Rectal smooth muscle tissue (tissue), 1 donor: ENCODE results near the gene PACRG.

ENCODE experiments used
- H3K27ac ChIP-seq: one replicate; pipeline ENCODE4 v1.7.0; 2013; ENCODE audit warnings: low read depth, low read length, inconsistent platforms
- H3K27me3 ChIP-seq: one replicate; pipeline ENCODE4 v1.7.0; 2013; ENCODE audit warnings: low read length; ENCODE audit not compliant: control insufficient read depth, insufficient read depth
- H3K36me3 ChIP-seq: one replicate; pipeline ENCODE4 v1.7.0; 2013; ENCODE audit warnings: low read length; ENCODE audit not compliant: control insufficient read depth, insufficient read depth
- H3K4me1 ChIP-seq: one replicate; pipeline ENCODE4 v1.7.0; 2013; ENCODE audit warnings: low read length; ENCODE audit not compliant: control insufficient read depth, insufficient read depth
- H3K4me3 ChIP-seq: one replicate; pipeline ENCODE4 v1.7.0; 2013; ENCODE audit warnings: low read length
- H3K9ac ChIP-seq: one replicate; pipeline ENCODE4 v1.7.0; 2013; ENCODE audit warnings: low read length

The PACRG gene

GRCh38 chr6:163333038-163333437, 605.3 kb downstream of the PACRG start:
- Histone ChIP-seq H3K27me3 (peaks cover 2% of the 10 kb centered on the region), H3K9ac (no peak overlapping the region), H3K36me3 (no peaks in the 10 kb centered on the region), H3K4me3 (no peak overlapping the region), H3K4me1 (no peaks in the 10 kb centered on the region), H3K27ac (no peak overlapping the region)

- H3K27ac ChIP-seq, result no peak overlapping the region
- H3K36me3 ChIP-seq, result no peaks in the 10 kb centered on the region
- no peak overlapping the region for H3K9ac ChIP-seq
- H3K4me3 ChIP-seq, result no peak overlapping the region
- H3K4me1 ChIP-seq, result no peaks in the 10 kb centered on the region
- H3K27me3 ChIP-seq, result peaks cover 2% of the 10 kb centered on the region
Observed at GRCh38 chr6:163333701-163334663, 606.2 kb downstream of the PACRG start.

GRCh38 chr6:163335056-163335455, 607.3 kb downstream of the PACRG start:
- Histone ChIP-seq H3K27me3 (no peaks in the 10 kb centered on the region), H3K4me3 (no peak overlapping the region), H3K9ac (no peak overlapping the region), H3K36me3 (no peaks in the 10 kb centered on the region), H3K27ac (no peak overlapping the region), H3K4me1 (no peaks in the 10 kb centered on the region)

GRCh38 chr6:163335671-163336545, 608.1 kb downstream of the PACRG start:
- Histone ChIP-seq H3K4me3 (no peak overlapping the region), H3K9ac (no peak overlapping the region), H3K27ac (no peak overlapping the region), H3K4me1 (no peaks in the 10 kb centered on the region), H3K36me3 (no peaks in the 10 kb centered on the region), H3K27me3 (no peaks in the 10 kb centered on the region)

- no peak overlapping the region for H3K4me3 ChIP-seq
- H3K9ac ChIP-seq, result no peak overlapping the region
- no peaks in the 10 kb centered on the region for H3K4me1 ChIP-seq
- H3K27ac ChIP-seq, result no peak overlapping the region
- H3K27me3 ChIP-seq, result no peaks in the 10 kb centered on the region
- H3K36me3 ChIP-seq, result no peaks in the 10 kb centered on the region
Observed at GRCh38 chr6:163336961-163337360, 609.2 kb downstream of the PACRG start.

GRCh38 chr6:163337958-163338357, 610.2 kb downstream of the PACRG start:
- Histone ChIP-seq H3K27me3 (no peaks in the 10 kb centered on the region), H3K27ac (no peak overlapping the region), H3K4me1 (no peaks in the 10 kb centered on the region), H3K4me3 (no peak overlapping the region), H3K9ac (no peak overlapping the region), H3K36me3 (no peaks in the 10 kb centered on the region)

- Histone ChIP-seq H3K9ac (no peak overlapping the region), H3K36me3 (no peaks in the 10 kb centered on the region), H3K4me1 (no peaks in the 10 kb centered on the region), H3K27ac (no peak overlapping the region), H3K27me3 (no peaks in the 10 kb centered on the region), H3K4me3 (no peak overlapping the region)
Observed at GRCh38 chr6:163338671-163339405, 611.1 kb downstream of the PACRG start.

GRCh38 chr6:163339466-163339865, 611.7 kb downstream of the PACRG start:
- Histone ChIP-seq H3K27ac (peak overlapping the region; percentile 22), H3K27me3 (no peaks in the 10 kb centered on the region), H3K9ac (no peak overlapping the region), H3K36me3 (no peaks in the 10 kb centered on the region), H3K4me3 (no peak overlapping the region), H3K4me1 (no peaks in the 10 kb centered on the region)

GRCh38 chr6:163340201-163340887, 612.6 kb downstream of the PACRG start:
- H3K9ac ChIP-seq, result no peak overlapping the region
- no peaks in the 10 kb centered on the region for H3K36me3 ChIP-seq
- H3K4me3 ChIP-seq, result no peak overlapping the region
- no peaks in the 10 kb centered on the region for H3K27me3 ChIP-seq
- no peak overlapping the region for H3K27ac ChIP-seq
- H3K4me1 ChIP-seq, result no peaks in the 10 kb centered on the region

GRCh38 chr6:163341224-163342061, 613.7 kb downstream of the PACRG start:
- Histone ChIP-seq H3K4me1 (no peaks in the 10 kb centered on the region), H3K4me3 (no peak overlapping the region), H3K27me3 (no peaks in the 10 kb centered on the region), H3K27ac (no peak overlapping the region), H3K9ac (no peak overlapping the region), H3K36me3 (no peaks in the 10 kb centered on the region)
